ENCODE results near the gene STPG3.

GRCh38 chr9:137247135-137247915, 3.8 kb upstream of the STPG3 start:
- no peak for TF ChIP-seq CTCF (IDR thresholded peaks at IDR 0.05)
- TF ChIP-seq POLR2A (IDR thresholded peaks at IDR 0.05): no peak
